ELF-1 (cell line): Measurements from ENCODE around the gene TTBK2.
A peak's percentile ranks its signal among the peaks of the same experiment; 100 is the strongest.
"Not testable (repeated sequence)": the region's sequence is repeated elsewhere in the genome, so short reads cannot be mapped to it uniquely, and the experiment has no call there.

Source experiments
- DNase-seq: peaks from one replicate; pipeline ENCODE4 v3.0.0-alpha.2; 2016; ENCODE audit warnings: low read depth, low spot score

The TTBK2 gene

DNA sequence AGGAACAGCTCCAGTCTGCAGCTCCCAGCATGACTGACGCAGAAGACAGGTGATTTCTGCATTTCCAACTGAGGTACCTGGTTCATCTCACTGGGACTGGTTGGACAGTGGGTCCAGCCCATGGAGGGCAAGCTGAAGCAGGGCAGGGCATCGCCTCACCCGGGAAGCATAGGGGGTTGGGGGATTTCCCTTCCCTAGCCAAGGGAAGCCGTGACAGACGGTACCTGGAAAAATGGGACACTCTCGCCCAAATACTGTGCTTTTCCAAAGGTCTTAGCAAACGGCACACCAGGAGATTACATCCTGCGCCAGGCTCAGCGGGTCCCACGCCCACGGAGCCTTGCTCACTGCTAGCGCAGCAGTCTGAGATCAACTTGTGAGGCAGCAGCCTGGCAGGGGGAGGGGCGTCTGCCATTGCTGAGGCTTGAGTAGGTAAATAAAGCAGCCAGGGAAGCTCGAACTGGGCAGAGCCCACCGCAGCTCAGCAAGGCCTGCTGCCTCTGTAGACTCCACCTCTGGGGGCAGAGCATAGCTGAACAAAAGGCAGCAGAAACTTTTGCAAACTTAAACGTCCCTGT is 156.3 kb downstream of the TTBK2 start:
- DNase-seq, result peak; percentile 57

DNA sequence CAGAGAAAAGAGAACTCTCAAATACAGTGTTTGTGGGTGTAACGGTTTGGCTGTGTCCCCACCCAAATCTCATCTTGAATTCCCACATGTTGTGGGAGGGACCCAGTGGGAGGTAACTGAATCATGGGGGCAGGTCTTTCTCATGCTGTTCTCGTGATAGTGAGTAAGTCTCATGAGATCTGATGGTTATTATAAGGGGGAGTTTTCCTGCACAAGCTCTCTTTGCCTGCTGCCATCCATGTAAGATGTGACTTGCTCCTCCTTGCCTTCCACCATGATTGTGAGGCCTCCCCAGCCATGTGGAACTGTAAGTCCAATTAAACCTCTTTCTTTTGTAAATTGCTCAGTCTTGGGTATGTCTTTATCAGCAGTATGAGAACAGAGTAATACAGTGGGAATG is 158.8 kb downstream of the TTBK2 start:
- DNase-seq, result not testable (repeated sequence)

DNA sequence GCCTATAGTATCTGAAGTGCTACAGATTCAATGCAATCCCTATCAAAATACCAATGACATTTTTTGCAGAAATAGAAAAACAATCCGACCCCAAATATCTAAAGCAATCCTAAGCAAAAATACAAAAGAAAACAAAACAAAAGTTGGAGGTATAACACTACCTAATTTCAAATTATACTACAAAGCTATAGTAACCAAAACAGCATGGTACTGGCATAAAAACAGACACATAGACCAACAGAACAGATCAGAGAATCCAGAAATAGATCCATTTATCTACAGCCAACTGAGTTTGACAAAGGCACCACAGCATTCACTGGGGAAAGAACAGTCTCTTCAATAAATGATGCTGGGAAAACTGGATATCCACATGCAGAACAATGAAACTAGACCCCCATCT is 159.8 kb downstream of the TTBK2 start:
- no peak for DNase-seq

DNA sequence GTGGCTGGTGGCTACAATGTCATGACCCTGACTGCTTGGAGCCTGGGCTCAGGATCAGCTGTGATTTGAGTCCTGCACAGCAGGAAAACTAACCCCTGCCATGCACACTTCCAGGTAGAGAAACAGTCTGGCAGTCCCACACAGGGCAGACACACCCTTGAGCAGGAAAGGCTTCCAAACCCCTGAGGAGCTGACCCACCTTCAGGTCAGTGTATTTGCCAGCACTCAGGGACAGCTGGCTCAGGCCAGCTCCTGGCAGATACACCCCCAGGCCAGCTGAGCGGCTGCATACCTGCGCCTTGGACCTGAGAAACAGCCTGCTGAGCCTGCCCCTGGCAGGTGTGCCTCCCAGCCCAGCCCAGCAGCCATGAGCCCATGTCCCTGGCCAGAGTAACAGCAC is 161.5 kb downstream of the TTBK2 start:
- peak; percentile 72 for DNase-seq

DNA sequence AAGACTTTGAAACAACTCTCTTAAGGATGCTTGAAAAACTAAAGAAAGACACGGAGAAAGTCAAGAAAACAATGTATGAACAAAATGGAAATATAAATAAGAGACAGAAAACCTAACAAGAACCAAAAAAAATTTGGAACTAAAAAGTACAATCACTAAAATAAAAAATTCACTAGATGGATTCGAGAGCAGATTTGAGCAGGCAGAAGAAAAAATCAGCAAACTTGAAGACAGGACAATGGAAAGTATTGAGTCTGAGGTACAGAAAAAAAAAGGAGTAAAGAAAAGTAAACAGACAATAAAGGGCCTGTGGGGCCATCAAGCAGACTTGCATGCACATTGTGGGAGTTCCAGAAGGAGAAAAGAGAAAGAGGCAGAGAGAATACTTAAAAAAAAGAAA is 170.3 kb downstream of the TTBK2 start:
- DNase-seq, result no peak

DNA sequence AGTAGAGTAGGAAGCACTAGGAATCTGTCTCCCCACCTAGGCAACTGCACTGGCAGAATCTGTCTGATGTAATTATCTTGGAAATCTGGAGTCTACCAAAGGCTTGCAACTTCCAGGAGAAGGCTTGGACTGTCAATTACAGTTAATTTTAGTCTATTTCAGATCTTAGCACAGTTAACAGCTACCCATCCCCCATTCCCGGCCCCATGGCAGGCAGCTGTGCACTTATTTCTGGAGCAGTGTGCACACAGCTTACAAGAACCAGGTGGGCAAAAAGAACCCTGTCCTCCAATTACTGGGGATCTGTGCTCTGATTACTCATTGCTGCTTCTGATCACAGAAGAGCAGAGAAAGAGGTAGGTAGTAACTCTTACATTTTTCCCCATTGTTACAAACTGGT is 171.3 kb downstream of the TTBK2 start:
- no peak for DNase-seq

DNA sequence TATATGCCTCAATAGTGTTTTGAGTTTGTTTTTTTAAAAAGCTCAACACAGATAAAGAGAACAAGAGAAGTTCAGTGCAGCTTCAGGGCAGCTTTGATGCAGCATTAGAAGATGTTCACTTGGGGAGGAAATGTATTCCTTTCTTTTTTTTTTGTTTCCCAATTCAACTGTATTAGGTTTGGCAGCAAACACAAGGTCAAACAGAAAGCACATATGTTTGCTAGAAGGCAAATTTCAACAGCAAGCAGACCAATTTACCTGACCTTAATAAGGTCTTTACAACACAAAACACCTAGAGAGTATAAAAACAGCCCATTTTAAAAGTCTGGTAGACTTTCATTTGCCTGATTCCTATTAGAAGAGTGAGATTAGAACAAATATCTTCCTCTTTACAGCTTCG is 176.4 kb downstream of the TTBK2 start:
- DNase-seq, result no peak

DNA sequence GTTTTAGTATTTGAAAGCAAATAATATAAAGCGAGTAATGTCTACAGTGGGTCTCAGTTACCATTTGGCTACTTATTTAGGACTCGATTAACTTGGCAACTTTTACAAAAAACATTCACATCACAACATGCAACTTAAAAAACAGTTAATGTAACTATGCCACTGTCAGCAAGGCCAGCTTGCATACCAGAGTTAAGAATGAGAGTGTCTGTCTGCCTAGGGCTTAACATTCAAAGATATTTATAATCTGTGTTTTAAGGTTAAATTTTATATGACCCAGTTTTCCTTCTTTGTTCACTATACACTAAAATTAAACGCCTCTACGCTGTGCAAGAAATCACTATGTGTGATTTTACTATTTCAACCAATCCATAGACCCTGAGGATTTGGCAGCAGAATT is 178.4 kb downstream of the TTBK2 start:
- no peak for DNase-seq

DNA sequence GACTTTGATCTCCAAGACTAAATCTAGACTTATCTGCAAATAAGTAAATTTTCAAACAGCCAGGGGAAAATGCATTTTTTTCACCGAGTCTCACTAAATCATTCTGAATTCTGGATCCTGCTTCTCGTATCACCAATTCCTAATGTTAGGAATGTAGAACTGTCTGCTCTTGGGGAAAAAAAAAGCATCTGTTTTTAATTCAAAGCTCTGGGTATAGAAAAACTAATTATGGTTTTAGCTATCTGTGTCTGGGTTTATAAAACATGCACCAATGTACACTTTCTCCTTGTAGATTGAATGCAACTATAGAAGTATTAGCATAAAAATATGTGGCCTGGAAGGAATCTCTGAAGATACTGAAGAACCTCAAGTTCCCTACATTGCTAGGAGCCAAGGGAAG is 178.9 kb downstream of the TTBK2 start:
- DNase-seq, result no peak

DNA sequence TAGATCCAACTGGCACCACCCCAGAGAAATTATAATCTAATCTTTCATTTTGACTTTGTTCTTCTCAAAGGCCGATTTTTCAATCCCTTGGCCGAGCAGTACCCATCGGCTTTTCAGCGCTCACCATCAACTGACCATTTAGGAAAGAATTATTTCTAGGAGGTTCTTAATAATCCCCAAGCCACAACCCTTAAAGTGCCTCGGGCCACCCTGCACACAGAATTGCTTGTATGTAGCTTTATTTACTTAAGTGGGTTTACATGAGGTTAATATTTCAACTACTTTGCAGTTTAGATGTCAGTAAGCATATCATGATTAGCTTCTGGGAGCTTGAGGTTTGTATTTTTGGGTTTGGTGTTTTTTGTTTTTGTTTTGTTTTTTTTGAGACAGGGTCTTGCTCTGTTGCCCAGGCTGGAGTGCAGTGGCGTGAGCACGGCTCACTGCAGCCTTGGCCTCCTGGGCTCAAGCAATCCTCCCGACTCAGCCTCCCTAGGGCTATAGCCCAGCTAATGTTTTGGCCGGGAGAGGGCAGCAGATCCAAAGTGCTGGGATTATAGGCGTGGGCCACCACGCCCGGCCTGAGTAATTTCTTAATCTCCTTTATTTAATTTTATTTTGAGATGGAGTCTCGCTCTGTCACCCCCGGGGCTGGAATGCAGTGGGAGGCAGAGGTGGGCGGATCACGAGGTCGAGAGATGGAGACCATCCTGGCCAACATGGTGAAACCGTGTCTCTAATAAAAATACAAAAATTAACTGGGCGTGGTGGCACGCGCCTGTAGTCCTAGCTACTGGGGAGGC is 182.8 kb downstream of the TTBK2 start:
- DNase-seq, result peak; percentile 34

DNA sequence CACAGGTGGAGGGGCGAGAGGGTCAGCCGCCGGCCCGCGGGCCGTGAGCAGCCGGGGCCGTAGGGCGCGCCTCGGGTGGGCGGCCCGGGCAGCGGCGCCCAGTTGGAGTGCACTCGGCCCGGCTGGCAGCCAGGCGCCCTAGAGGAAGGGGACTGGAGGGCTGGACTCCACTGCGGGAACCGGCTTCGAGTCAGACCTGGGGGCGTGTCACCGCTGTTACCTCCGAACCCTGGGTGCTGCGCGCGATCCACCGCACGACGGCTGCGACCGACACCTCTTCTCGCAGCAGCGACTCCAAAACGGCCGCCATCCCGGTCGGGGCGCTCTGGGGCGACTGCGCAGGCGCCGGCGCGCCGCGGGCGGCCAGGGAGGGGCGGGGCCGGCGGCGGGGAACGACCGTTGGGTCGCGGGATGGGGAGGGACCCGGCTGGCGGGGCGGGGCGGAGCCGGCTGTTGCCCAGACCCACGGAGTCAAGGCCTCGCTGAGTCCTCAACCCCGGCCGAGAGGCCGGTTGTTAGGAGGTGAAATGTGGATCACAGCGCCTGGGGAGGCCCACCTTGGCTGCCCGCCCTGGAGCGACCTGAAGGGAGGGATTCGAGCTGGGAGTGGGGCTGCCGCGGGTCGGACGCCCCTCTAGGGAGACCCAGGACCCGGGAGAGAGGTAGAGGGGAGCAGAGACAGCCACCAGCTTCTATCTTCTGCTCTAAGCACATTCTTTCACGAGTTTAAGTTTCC is 183.6 kb downstream of the TTBK2 start, which contains the start of gene CDAN1:
CDAN1 (minus strand) TSS at position 336 of the 736 bp plus-strand sequence; CDS start at position 310, 26 bp downstream.
- peak; percentile 77 for DNase-seq

DNA sequence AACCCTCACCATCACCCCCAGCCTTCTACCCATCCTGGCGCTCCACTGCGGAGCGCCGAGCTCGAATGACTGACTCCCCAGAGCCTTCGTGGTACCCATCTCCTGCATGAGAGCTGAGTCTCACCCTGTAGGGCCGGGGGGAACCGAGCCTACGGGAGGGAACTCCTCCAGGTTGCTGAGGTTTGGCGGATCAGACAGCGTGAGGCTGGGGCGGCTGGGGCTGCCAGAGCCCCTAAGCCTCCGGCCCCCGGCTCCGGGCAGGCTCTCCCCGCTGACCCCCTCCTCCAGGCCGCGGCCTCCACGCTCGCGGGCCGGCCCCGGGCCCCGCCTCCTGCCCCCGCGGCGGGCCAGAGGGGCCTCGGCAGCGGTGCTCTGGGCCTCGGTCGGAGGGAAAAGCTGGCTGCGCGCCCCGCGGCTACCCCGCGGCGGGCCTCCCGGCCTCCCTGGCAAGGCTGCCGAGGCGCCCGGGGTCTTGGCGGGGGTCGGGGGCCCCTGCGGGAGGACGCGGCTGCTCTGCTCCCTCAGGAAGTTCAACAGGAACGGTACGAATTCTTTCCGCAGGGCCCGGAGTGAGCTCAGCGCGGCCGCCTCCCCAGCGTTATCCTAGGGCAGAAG is 184.3 kb downstream of the TTBK2 start:
- DNase-seq, result no peak

DNA sequence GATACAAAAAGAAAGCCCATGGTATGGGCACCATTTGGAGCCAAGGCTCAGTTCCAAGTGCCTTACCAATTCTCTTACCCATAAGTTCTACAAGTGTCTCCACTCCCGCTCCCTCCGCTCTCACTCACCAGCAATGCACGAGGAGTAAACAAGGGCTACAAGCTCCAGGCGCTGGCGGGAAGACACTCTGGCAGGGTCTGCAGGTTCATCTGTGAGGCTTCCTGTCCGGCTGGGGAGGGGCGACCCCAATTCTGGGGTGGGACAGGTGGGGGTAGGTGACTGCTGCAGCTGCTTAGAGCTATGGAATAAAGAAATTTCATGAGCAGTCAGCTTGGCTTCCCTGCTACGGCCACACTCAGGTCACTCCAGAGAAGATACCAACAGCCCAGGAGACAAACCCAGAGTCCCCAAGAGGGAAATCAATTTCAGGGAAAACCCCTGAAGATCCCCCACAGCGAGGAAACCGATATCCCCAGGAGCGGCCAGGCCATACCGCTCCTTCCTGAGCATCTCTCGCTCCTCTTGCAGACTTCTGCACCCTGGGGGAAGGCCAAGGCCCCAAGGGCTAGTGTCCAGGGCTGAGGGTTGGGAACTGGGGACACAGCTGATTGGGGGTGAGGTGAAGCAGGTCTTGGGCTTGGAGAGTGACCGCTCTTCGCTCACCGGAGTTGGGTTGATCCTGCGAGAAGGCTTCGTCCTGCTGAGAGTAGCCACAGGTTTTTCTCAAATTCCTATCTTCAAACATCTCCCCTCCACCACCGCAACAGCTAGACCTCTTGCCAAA is 185.0 kb downstream of the TTBK2 start:
- DNase-seq, result no peak

DNA sequence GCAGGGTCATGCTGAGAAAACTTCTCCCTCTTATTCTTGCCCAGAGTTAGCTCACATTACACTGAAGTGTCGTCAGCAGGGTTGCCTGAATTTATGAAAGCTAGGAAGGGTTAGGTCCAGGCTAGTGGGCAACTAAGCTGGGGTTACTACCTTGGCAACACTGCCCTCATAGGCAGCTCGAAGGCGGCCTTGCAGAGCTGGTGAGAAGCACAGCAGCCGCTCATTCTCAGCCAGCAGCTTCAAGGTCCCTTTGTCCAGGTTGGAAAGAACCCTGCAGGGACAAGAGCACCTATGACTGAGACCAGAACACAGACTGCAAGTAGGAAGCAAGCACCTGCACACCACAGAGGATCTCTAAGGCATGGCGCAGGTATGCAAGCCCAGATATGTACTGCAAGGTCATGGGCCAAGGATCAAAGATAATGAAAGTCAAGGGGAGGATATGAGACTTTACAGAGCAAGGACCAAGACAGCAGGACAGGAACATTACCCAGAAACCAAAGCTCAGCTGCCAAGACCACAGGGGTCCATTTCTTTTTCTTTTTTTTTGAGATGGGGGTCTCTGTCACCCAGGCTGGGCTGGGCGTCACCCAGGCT is 186.4 kb downstream of the TTBK2 start:
- DNase-seq, result no peak

DNA sequence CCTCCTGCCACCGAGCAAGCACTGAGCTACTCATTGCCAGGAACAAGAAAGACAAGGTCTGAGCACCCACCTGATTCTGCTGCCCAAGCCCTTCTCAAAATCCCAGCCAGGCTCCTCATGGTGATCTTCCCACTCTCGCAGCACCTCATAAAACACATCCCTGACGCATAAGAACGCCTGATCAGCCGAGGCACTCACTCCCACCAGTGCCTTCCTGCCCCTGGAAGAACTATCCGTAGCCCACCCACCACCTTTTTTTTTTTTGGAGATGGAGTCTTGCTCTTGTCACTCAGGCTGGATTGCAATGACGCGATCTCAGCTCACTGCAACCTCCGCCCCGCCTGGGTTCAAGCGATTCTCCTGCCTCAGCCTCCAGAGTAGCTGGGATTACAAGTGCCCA is 187.6 kb downstream of the TTBK2 start:
- no peak for DNase-seq

DNA sequence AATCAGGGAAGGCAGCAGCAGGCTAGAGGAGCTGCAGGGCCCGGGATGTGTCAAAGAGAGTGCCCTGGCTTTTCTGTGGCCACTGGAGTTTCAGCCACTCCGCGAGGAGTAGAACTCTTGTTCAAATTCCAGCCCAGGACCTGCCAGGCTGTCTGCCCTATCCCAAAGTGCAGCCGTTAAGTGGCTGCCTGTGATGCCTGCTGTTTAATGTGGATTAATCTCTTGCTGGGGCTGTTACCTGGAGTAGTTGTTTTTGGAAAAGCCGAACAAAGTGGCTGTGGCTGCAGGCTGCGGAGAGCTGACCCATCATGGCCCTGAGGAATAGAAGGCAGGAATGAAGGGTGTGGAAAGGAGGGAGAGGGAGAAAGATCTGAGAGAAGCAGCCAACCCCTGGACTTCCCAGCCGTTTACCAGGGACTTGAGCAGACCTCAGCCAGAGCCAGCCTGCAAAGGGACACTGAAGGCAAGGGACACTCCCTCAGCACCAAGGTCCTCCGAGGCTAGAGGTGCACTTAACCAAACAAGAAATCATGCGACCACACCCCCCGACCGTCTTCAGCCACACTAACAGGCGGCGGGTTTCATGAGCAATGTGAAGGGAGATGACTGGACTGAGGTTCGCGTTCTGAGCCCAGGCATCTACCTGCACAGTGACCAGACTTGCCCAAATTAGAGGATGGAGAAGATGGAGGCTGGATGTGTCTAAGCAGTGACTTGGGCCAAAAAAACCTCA is 188.3 kb downstream of the TTBK2 start:
- DNase-seq, result no peak

DNA sequence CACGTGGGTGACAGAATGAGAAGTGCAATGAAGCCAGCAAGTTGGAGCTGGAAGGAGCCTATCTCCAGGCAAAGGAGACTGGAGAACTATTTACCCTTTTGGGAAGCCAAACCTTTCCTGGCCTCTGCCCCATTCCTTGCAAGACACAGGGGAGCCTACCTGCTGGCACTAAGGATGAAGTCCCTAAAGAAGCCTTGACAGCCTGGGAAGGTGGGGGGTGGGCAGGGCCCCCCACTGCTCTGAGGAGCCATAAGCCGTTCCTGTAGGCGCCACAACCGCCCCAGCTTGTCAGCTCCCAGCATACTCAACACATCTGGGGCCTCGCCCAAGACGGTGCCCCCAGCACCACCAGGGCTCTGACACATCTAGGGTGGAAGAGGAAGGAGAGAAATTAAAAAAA is 189.1 kb downstream of the TTBK2 start:
- no peak for DNase-seq

DNA sequence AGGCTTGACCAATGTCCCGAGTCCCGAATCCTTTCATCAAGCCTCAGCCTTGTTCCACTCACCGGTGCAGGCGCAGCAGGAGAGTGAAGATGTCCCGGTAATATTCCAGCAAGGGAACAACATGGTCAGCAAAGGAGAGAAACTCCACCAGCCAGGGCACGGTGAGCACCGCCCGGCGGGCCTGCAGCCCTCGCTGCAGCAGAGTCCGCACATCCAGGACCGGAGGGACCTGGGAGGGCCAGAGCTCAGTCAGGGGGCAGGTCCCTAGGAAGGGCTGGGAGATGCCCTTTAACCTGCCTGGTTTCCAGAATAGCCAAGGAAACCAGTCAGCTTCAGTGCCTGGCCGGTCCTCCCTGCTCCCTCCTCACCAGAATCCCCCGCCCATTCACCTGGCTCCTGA is 190.0 kb downstream of the TTBK2 start:
- DNase-seq, result no peak

DNA sequence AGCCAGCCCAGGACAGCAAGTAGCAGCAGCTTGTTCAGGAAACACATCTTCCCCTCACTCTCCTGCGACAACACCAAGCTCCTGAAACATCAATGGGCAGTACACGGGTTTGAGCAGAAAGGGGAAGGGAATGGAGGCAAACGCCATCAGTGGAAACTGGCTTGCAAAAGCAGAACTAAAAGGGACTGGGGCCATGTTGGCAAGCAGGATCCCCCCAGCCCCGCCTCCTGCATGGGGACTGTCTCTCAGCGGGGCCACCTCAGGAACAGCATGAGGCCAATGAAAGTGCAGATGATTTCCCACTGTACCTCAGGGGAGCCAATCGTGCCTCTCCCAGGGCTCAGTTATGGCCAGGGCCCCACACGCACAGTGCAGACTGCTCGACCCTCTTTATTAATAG is 190.4 kb downstream of the TTBK2 start:
- DNase-seq, result no peak

DNA sequence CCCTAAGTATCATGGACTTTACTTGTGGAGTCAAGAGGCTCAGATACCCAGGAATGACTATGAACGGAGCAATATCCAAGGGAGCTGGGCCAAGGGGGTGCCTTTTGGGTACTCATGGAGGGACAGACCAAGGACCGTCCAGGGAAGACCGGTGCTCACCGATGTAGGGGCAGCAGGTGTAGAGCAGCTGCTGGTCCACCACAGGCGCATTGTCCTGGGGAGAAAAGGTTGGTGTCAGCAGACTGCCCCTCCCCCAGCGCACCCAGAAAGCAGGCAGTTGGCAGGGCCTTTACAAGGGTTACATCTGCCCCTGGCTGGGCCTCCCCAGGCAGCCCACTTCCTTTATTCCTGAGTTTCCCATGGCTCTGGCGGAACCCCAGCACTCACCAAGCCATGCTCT is 191.2 kb downstream of the TTBK2 start:
- no peak for DNase-seq
